Adipose tissue (tissue), 3 donors: Measurements from ENCODE around the gene PRR16. TPM values are rescaled to one million over a fixed set of nuclear protein-coding genes. Genes with fewer than 3 reads are reported as not detected.
"Not testable (repeated sequence)": the region's sequence is repeated elsewhere in the genome, so short reads cannot be mapped to it uniquely, and the experiment has no call there.

Experiments
- H3K27ac ChIP-seq: one replicate; pipeline ENCODE4 v1.5.1; 2013; ENCODE audit warnings: low read depth, low read length
- WGBS, 3 donors: extraction: QIAGEN DNeasy Blood & Tissue Kit; methylation state at CpG; one replicate each; pipeline ENCODE4 v1.1.7; 2013; 5-methylcytosine and 5-hydroxymethylcytosine counted together
- polyA plus RNA-seq, 3 donors: library from polyadenylated mRNA; stranded (reverse); fragments of 200-250 nt; gene quantifications; one replicate each; pipeline ENCODE4 v1.2.3, GENCODE V29; 2013
- donor health status: healthy with polysubstance abuse.
- donor health status: Bipolar disorder and iron deficiency.
- donor health status: healthy.

The PRR16 gene
- polyA plus RNA-seq, 3 donors = 0.74 to 3.6 (median 1.7) TPM

GRCh38 chr5:120684213-120684612 lies 220.1 kb downstream of the PRR16 start:
- H3K27ac ChIP-seq = no peak overlapping the region
- 41 to 55% (median 48%) methylated on average over 2 of the region's 2 CpGs for WGBS, 3 donors

GRCh38 chr5:120684749-120685415 lies 220.8 kb downstream of the PRR16 start:
- 48 to 66% (median 65%) methylated on average over 2 of the region's 2 CpGs for WGBS, 3 donors
- no peak overlapping the region for H3K27ac ChIP-seq

- WGBS, 3 donors = 66 to 72% (median 68%) methylated on average over 9 of the region's 9 CpGs
- no peak overlapping the region for H3K27ac ChIP-seq
Measured at GRCh38 chr5:120690621-120691407, 226.7 kb downstream of the PRR16 start.

- H3K27ac ChIP-seq = no peak overlapping the region
- WGBS, 3 donors = 76 to 82% (median 79%) methylated on average over 2 of the region's 2 CpGs
Measured at GRCh38 chr5:120692325-120692724, 228.2 kb downstream of the PRR16 start.

- WGBS, 3 donors = 59 to 67% (median 67%) methylated on average over 4 of the region's 4 CpGs
- no peak overlapping the region for H3K27ac ChIP-seq
Measured at GRCh38 chr5:120695368-120695880, 231.3 kb downstream of the PRR16 start.

GRCh38 chr5:120697147-120697546 lies 233.0 kb downstream of the PRR16 start:
- H3K27ac ChIP-seq = no peak overlapping the region
- 60 to 65% (median 62%) methylated on average over 4 of the region's 4 CpGs for WGBS, 3 donors

GRCh38 chr5:120697670-120698327 lies 233.7 kb downstream of the PRR16 start:
- H3K27ac ChIP-seq = not testable (repeated sequence)
- WGBS, 3 donors = 66 to 78% (median 76%) methylated on average over 10 of the region's 13 CpGs

- not testable (repeated sequence) for H3K27ac ChIP-seq
- WGBS, 3 donors = 78 to 90% (median 85%) methylated on average over 10 to 12 of the region's 12 CpGs
Measured at GRCh38 chr5:120700653-120701052, 236.6 kb downstream of the PRR16 start.

- not testable (repeated sequence) for H3K27ac ChIP-seq
- 23 to 50% (median 50%) methylated on average over 15 to 16 of the region's 16 CpGs for WGBS, 3 donors
Measured at GRCh38 chr5:120702817-120703538, 238.9 kb downstream of the PRR16 start.

- H3K27ac ChIP-seq = no peak overlapping the region
- 44 to 61% (median 61%) methylated on average over 1 of the region's 1 CpG for WGBS, 3 donors
Measured at GRCh38 chr5:120703918-120704587, 240.0 kb downstream of the PRR16 start.

- H3K27ac ChIP-seq = no peak overlapping the region
Measured at GRCh38 chr5:120706877-120707276, 242.8 kb downstream of the PRR16 start.

- no peak overlapping the region for H3K27ac ChIP-seq
- WGBS, 3 donors = 72 to 79% (median 77%) methylated on average over 3 of the region's 3 CpGs
Measured at GRCh38 chr5:120717381-120717780, 253.3 kb downstream of the PRR16 start.

- no peak overlapping the region for H3K27ac ChIP-seq
Measured at GRCh38 chr5:120730214-120730613, 266.1 kb downstream of the PRR16 start.

- 52 to 60% (median 59%) methylated on average over 4 of the region's 4 CpGs for WGBS, 3 donors
- H3K27ac ChIP-seq = no peak overlapping the region
Measured at GRCh38 chr5:120734033-120734432, 269.9 kb downstream of the PRR16 start.

- WGBS, 3 donors = 73 to 83% (median 82%) methylated on average over 2 of the region's 2 CpGs
- no peak overlapping the region for H3K27ac ChIP-seq
Measured at GRCh38 chr5:120735076-120735475, 271.0 kb downstream of the PRR16 start.
